NOMO-1 treated with DMSO at 0.1 percent for 48 hours (cell line): ENCODE results near the gene IRF9.

Experiments used
- DNase-seq: peaks from one replicate; lab custom pipeline; 2025; ENCODE audit not compliant: unreplicated experiment; lab: John Stamatoyannopoulos, UW

IRF9 gene

GRCh38 chr14:24160850-24161804, at the start of gene IRF9:
IRF9 (plus strand) TSS chr14:24161265; CDS start chr14:24162145, 880 bp downstream.
- DNase-seq = peak; percentile 98

GRCh38 chr14:24113379-24113800, 47.7 kb upstream of the IRF9 start:
- DNase-seq = peak; percentile 45

- peak; percentile 92 for DNase-seq
Observed at GRCh38 chr14:24113801-24114531, 47.1 kb upstream of the IRF9 start.

- peak; percentile 100 for DNase-seq
Observed at GRCh38 chr14:24114532-24115421, 46.3 kb upstream of the IRF9 start, which contains the start of the genes DCAF11 and NRL. DCAF11 (plus strand) TSS chr14:24114777; CDS start chr14:24115595, 818 bp downstream. NRL (minus strand) TSS chr14:24114949; CDS start chr14:24082848, 32,101 bp downstream.

- DNase-seq = no peak
Observed at GRCh38 chr14:24115422-24116127, 45.5 kb upstream of the IRF9 start.

- DNase-seq = no peak
Observed at GRCh38 chr14:24116128-24116814, 44.8 kb upstream of the IRF9 start.

GRCh38 chr14:24117179-24117578, 43.9 kb upstream of the IRF9 start:
- DNase-seq = no peak

GRCh38 chr14:24119691-24120090, 41.4 kb upstream of the IRF9 start:
- DNase-seq = no peak

GRCh38 chr14:24121210-24121609, 39.9 kb upstream of the IRF9 start:
- DNase-seq = no peak

GRCh38 chr14:24122416-24122815, 38.6 kb upstream of the IRF9 start:
- no peak for DNase-seq

- no peak for DNase-seq
Observed at GRCh38 chr14:24122898-24123297, 38.2 kb upstream of the IRF9 start.

GRCh38 chr14:24123424-24124417, 37.3 kb upstream of the IRF9 start:
- no peak for DNase-seq

- DNase-seq = no peak
Observed at GRCh38 chr14:24126939-24127338, 34.1 kb upstream of the IRF9 start.

- DNase-seq = no peak
Observed at GRCh38 chr14:24127673-24128072, 33.4 kb upstream of the IRF9 start.

GRCh38 chr14:24129410-24129998, 31.6 kb upstream of the IRF9 start:
- no peak for DNase-seq

- DNase-seq = peak; percentile 76
Observed at GRCh38 chr14:24130380-24130716, 30.7 kb upstream of the IRF9 start, which contains the start of gene FITM1. FITM1 (plus strand) TSS chr14:24130659; CDS start chr14:24131564, 905 bp downstream.

- no peak for DNase-seq
Observed at GRCh38 chr14:24130717-24131548, 30.1 kb upstream of the IRF9 start.
